HG02763 (cell line): Measurements from ENCODE around the gene SPHKAP.
"Not testable (repeated sequence)": the region's sequence is repeated elsewhere in the genome, so short reads cannot be mapped to it uniquely, and the experiment has no call there.

Experiments
- ATAC-seq: cut with Tn5 transposase; IDR thresholded peaks from one replicate; pipeline ENCODE4 v1.9.1; 2021; ENCODE audit warnings: mild to moderate bottlenecking, moderate library complexity; ENCODE audit not compliant: unreplicated experiment

Gene SPHKAP

GRCh38 chr2:228181098-228182019 is at the start of gene SPHKAP:
Gene SPHKAP, minus strand, starts transcription at chr2:228181687. Its CDS starts 89 bp downstream, at chr2:228181598.
- no peak for ATAC-seq

GRCh38 chr2:228227466-228227865 is 46.0 kb upstream of the SPHKAP start:
- ATAC-seq, result no peak

GRCh38 chr2:228224410-228224809 is 42.9 kb upstream of the SPHKAP start:
- ATAC-seq, result no peak

GRCh38 chr2:228218593-228218992 is 37.1 kb upstream of the SPHKAP start:
- ATAC-seq, result not testable (repeated sequence)

- ATAC-seq, result no peak
Measured at GRCh38 chr2:228197504-228197903, 16.0 kb upstream of the SPHKAP start.

- no peak for ATAC-seq
Measured at GRCh38 chr2:228180181-228181097, 1.0 kb downstream of the SPHKAP start.

GRCh38 chr2:228167290-228167689 is 14.2 kb downstream of the SPHKAP start:
- no peak for ATAC-seq

GRCh38 chr2:228164718-228165117 is 16.8 kb downstream of the SPHKAP start:
- no peak for ATAC-seq

- no peak for ATAC-seq
Measured at GRCh38 chr2:228157841-228158240, 23.6 kb downstream of the SPHKAP start.

GRCh38 chr2:228144961-228145360 is 36.5 kb downstream of the SPHKAP start:
- no peak for ATAC-seq

GRCh38 chr2:228140934-228141528 is 40.5 kb downstream of the SPHKAP start:
- ATAC-seq, result peak; percentile 87

- ATAC-seq, result no peak
Measured at GRCh38 chr2:228136027-228136426, 45.5 kb downstream of the SPHKAP start.

- ATAC-seq, result no peak
Measured at GRCh38 chr2:228135300-228135699, 46.2 kb downstream of the SPHKAP start.

GRCh38 chr2:228131833-228132232 is 49.7 kb downstream of the SPHKAP start:
- ATAC-seq, result no peak

- no peak for ATAC-seq
Measured at GRCh38 chr2:228126401-228126800, 55.1 kb downstream of the SPHKAP start.

GRCh38 chr2:228118940-228119339 is 62.5 kb downstream of the SPHKAP start:
- no peak for ATAC-seq

GRCh38 chr2:228107846-228108245 is 73.6 kb downstream of the SPHKAP start:
- ATAC-seq, result no peak

GRCh38 chr2:228105526-228106250 is 75.8 kb downstream of the SPHKAP start:
- no peak for ATAC-seq

GRCh38 chr2:228104215-228104614 is 77.3 kb downstream of the SPHKAP start:
- ATAC-seq, result no peak

- no peak for ATAC-seq
Measured at GRCh38 chr2:228103379-228103778, 78.1 kb downstream of the SPHKAP start.
